ENCODE measurements around the gene CRHR2.

The CRHR2 gene

GRCh38 chr7:30665449-30665848, 16.8 kb downstream of the CRHR2 start:
- TF ChIP-seq CTCF (conservative IDR thresholded peaks at IDR 0.05) (no peak), ZFX (IDR thresholded peaks at IDR 0.05) (no peak)
- H3K27ac ChIP-seq, result no peak overlapping the region

- H3K27ac ChIP-seq, result no peak overlapping the region
- TF ChIP-seq CTCF (conservative IDR thresholded peaks at IDR 0.05), result no peak
- TF ChIP-seq ZFX (IDR thresholded peaks at IDR 0.05), result no peak
Observed at GRCh38 chr7:30665043-30665442, 17.2 kb downstream of the CRHR2 start.

DNA sequence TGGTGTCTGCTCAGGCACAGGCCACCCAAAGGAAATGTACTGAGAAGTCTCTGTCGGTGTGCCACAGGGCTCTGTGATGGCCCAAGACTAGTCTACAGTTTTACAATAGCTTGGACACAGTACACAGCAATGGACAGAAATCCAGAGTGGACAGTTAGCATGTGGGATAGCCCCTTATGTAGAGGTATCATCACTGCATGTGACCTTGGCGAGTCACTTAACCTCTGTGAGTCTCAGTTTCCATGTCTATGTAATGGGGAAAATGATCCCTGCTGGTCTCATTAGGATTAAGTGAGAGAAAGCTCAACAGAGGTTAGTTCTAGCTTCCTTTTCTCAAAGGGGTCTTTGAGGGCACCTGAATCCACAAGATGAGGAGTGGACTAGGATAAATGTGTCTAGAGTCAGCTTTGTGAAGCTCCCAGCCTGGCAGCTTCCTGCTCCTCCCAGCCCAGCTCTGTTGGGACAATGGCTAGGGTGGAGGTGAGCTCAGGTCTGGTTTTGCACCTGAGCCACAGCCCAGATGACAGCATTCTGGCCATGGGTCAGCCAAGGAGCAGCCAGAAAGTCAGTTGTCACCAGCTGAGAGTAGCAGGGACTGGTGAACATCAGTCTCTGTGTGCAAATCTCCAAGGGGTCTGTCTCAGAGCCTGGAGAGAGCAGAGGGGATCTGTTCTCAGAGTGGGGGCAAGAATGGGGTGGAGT, 17.9 kb downstream of the CRHR2 start:
- TF ChIP-seq CTCF (conservative IDR thresholded peaks at IDR 0.05) (no peak), ZFX (IDR thresholded peaks at IDR 0.05) (no peak)
- no peak overlapping the region for H3K27ac ChIP-seq

DNA sequence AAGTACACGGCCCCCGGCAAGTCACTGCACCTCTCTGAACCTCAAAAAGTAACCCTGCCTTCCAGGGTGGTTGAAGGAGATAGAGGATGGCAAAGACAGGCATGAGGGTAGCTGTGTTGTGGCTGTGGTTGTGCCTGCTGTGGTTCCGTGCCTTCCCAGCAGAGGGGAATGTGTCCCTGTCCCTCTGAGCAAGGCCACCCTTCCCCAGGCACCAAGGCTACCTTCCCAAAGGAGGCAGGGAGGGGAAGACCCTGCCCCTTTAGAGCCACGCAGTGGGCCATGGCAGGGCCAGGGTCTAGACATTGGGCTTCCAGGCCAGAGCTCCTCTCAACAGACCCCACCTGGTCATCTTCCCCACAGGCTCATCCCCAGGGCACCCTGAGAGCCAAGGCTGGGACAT, 18.8 kb downstream of the CRHR2 start:
- TF ChIP-seq CTCF (conservative IDR thresholded peaks at IDR 0.05) (no peak), ZFX (IDR thresholded peaks at IDR 0.05) (no peak)
- no peak overlapping the region for H3K27ac ChIP-seq

DNA sequence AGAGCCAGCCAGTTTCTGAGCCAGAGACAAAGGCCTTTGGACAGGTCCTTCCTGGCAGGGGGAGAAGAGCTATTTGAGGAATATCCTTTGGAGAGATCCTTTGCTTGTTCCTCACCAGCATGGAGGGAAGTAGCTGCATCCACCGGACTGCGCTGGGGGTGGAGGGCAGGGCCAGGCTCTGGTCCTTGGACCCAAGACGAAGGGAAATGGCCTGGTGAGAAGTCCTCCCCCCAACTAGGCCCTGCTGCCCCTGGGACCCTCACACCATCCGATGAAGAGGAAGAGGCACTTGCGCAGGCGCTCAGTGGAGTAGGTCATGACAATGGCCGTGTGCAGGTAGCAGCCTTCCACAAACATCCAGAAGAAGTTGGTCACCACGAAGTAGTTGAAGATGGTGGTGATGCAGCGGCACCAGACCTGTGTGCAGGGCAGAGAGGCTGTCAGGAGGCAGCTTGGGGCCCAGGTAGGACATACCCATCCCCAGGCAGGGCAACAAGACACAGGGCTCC, 19.8 kb downstream of the CRHR2 start:
- no peak for TF ChIP-seq CTCF (conservative IDR thresholded peaks at IDR 0.05)
- no peak for TF ChIP-seq ZFX (IDR thresholded peaks at IDR 0.05)

DNA sequence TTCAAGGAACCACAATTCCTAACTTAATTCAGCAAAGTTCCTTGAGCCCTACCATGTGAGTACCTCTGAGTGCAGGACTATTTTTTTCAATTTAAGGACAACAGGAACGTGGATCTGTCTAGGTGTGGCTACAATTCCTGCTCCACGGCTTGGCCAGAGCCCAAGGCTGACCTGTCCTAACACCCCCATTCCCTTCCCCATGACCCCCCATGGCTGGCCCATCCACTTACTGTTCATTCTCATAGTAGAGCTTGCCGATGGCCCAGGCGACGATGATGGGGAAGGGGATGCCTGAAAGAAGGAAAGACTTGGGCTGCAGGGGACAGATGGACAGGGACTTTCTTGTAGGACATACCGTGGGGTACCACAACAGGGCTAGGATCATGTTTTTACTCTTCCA, 20.3 kb downstream of the CRHR2 start:
- no peak overlapping the region for H3K27ac ChIP-seq
- no peak for TF ChIP-seq ZFX (IDR thresholded peaks at IDR 0.05)
- TF ChIP-seq CTCF (conservative IDR thresholded peaks at IDR 0.05), result no peak

More for the DNA sequence above, 19.8 kb downstream of the CRHR2 start:
- H3K27ac ChIP-seq, result no peak overlapping the region

GRCh38 chr7:30660331-30661255, 21.7 kb downstream of the CRHR2 start:
- H3K27ac ChIP-seq, result no peak overlapping the region
- TF ChIP-seq CTCF (conservative IDR thresholded peaks at IDR 0.05) (no peak), ZFX (IDR thresholded peaks at IDR 0.05) (no peak)

Data from C4-2B (cell line).